Measurements from ENCODE around the gene PTGR3.

The PTGR3 gene

GRCh38 chr18:75229437-75229836, 20.5 kb upstream of the PTGR3 start:
- ChIA-PET POLR2A (ENCODE audit: low non-redundant PET) (no interaction called here), CTCF (no interaction called here)
- TF ChIP-seq, protein P1, sequence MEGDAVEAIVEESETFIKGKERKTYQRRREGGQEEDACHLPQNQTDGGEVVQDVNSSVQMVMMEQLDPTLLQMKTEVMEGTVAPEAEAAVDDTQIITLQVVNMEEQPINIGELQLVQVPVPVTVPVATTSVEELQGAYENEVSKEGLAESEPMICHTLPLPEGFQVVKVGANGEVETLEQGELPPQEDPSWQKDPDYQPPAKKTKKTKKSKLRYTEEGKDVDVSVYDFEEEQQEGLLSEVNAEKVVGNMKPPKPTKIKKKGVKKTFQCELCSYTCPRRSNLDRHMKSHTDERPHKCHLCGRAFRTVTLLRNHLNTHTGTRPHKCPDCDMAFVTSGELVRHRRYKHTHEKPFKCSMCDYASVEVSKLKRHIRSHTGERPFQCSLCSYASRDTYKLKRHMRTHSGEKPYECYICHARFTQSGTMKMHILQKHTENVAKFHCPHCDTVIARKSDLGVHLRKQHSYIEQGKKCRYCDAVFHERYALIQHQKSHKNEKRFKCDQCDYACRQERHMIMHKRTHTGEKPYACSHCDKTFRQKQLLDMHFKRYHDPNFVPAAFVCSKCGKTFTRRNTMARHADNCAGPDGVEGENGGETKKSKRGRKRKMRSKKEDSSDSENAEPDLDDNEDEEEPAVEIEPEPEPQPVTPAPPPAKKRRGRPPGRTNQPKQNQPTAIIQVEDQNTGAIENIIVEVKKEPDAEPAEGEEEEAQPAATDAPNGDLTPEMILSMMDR (conservative IDR thresholded peaks at IDR 0.05; ENCODE audit: low read depth): no peak
- DNase-seq (ENCODE audit: low spot score): no peak
- no peak overlapping the region for H3K27ac ChIP-seq

- TF ChIP-seq, protein P1 (conservative IDR thresholded peaks at IDR 0.05; ENCODE audit: low read depth): no peak
- H3K27ac ChIP-seq: no peak overlapping the region
- no peak for DNase-seq (ENCODE audit: low spot score)
- CTCF ChIA-PET: no interaction called here
- POLR2A ChIA-PET (ENCODE audit: low non-redundant PET): no interaction called here
These were observed 20.0 kb upstream of the PTGR3 start for GRCh38 chr18:75228967-75229366.

DNA sequence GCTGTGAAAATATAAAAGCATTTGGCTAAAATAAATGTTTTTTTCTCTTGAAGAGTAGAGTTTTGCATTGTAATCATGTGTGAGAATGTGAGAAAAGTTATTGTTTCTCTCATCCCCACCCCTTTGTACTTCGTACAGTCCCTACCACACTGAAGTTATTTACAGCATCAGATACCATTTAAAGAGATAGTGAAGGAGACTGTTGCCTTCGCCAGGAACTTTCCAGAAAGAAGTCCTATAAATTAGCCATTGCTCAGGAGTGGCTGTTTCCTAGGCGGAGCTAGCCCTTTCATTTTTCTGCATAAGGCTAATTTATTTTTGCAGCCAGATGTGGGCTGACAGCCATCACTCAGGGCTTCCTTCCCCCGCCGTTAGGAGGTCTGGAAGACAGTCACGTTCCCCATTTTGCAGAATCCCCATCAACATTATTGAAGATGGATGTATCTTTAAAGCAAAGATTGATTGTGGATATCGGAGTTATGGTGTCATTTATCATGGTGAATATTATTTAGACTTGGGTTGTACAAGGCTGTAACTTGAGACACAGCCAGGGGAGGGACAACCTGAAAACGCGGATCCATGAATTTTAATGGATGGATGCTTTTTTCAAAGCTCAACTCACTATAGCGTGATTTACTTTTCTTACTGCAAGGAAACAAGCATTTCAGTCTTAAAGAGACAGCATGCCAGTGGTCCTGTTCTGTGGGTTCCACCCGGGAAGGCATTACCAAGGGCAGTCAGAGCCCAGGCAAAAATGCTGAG, 18.8 kb upstream of the PTGR3 start:
- ChIA-PET CTCF (no interaction called here), POLR2A (ENCODE audit: low non-redundant PET) (no interaction called here)
- DNase-seq (ENCODE audit: low spot score): no peak
- TF ChIP-seq, protein P1 (conservative IDR thresholded peaks at IDR 0.05; ENCODE audit: low read depth): no peak
- no peak overlapping the region for H3K27ac ChIP-seq

DNA sequence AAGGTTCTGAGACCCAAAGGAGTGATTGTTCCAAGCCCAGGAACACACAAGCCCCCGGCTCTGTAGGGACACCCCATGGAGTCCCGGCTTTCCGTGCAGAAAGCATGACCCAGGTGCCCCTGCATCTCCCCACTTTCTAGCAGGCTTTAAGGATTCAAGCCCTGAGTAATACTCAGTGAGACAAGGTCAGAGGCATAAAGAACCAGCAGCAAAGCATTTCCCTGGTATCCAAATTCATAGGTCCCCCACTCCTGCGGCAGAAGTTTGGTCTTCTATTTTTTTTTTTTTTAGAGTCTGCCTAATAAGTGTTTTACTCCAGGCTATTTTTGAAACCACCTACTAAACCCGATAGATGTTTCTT, 18.0 kb upstream of the PTGR3 start:
- CTCF ChIA-PET: no interaction called here
- TF ChIP-seq, protein P1 (conservative IDR thresholded peaks at IDR 0.05; ENCODE audit: low read depth): no peak
- H3K27ac ChIP-seq: no peak overlapping the region
- no peak for DNase-seq (ENCODE audit: low spot score)
- POLR2A ChIA-PET (ENCODE audit: low non-redundant PET): no interaction called here

GRCh38 chr18:75226286-75226955, 17.5 kb upstream of the PTGR3 start:
- H3K27ac ChIP-seq: no peak overlapping the region
- DNase-seq (ENCODE audit: low spot score): no peak
- TF ChIP-seq, protein P1 (conservative IDR thresholded peaks at IDR 0.05; ENCODE audit: low read depth): no peak
- ChIA-PET POLR2A (ENCODE audit: low non-redundant PET) (no interaction called here), CTCF (interaction anchor here (0.6 kb wide), 2 partner anchors 129 to 380 kb away, joined by 3 read pairs; no protein-coding TSS in a partner anchor)

GRCh38 chr18:75223687-75224347, 14.9 kb upstream of the PTGR3 start:
- TF ChIP-seq, protein P1 (conservative IDR thresholded peaks at IDR 0.05; ENCODE audit: low read depth): no peak
- no peak for DNase-seq (ENCODE audit: low spot score)
- ChIA-PET POLR2A (ENCODE audit: low non-redundant PET) (no interaction called here), CTCF (no interaction called here)
- no peak overlapping the region for H3K27ac ChIP-seq

Data from RWPE1 (cell line).